ENCODE measurements around the gene SVOP. TPM values are rescaled to one million over a fixed set of nuclear protein-coding genes. Genes with fewer than 3 reads are reported as not detected.
"Not testable (repeated sequence)": the region's sequence is repeated elsewhere in the genome, so short reads cannot be mapped to it uniquely, and the experiment has no call there.

The SVOP gene
- total RNA-seq, 1 donor from 2014 or later: not detected

GRCh38 chr12:108876550-108876949 lies 144.3 kb downstream of the SVOP start:
- intact Hi-C loops (cut with DNase I): no loop called here
- no peak for TF ChIP-seq CTCF (IDR thresholded peaks at IDR 0.05)
- DNase-seq: no peak
- Histone ChIP-seq H3K4me1 (no peaks in the 10 kb centered on the region), H3K27me3 (ENCODE audit: low read depth) (no peaks in the 10 kb centered on the region), H3K9me3 (no peaks in the 10 kb centered on the region), H3K36me3 (no peaks in the 10 kb centered on the region), H3K27ac (no peak overlapping the region), H3K4me3 (no peak overlapping the region)
- no peak for ATAC-seq

- Histone ChIP-seq H3K9me3 (no peaks in the 10 kb centered on the region), H3K36me3 (no peaks in the 10 kb centered on the region), H3K4me3 (no peak overlapping the region), H3K4me1 (no peaks in the 10 kb centered on the region), H3K27ac (no peak overlapping the region), H3K27me3 (ENCODE audit: low read depth) (no peaks in the 10 kb centered on the region)
- intact Hi-C loops (cut with DNase I): no loop called here
- ATAC-seq (no peak), DNase-seq (no peak)
- TF ChIP-seq CTCF (IDR thresholded peaks at IDR 0.05): no peak
These were observed 145.0 kb downstream of the SVOP start for GRCh38 chr12:108875682-108876361.

DNA sequence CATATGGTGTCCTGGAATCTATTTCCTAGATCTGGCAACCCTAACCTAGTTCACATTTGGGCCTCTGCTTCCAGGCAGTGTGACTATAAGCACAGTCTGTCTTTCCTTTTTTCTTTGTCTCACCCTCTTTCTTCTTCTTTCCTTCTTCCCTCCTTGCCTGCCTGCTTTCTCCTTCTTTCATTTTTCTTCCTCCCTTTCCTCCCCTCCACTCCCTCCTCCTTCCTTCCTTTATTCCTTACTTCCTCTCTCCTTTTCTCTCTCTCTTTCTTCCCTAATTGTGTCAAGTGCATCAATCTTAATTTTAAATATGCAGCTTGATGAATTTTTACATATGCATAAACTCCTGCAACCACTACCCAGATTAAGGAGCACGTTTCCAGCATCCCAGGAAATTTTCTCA lies 145.6 kb downstream of the SVOP start:
- no peak for TF ChIP-seq CTCF (IDR thresholded peaks at IDR 0.05)
- ATAC-seq: no peak

GRCh38 chr12:108868781-108869180 lies 152.1 kb downstream of the SVOP start:
- Histone ChIP-seq H3K36me3 (no peaks in the 10 kb centered on the region), H3K4me1 (no peaks in the 10 kb centered on the region), H3K27ac (no peak overlapping the region), H3K9me3 (no peaks in the 10 kb centered on the region), H3K4me3 (no peak overlapping the region), H3K27me3 (ENCODE audit: low read depth) (no peaks in the 10 kb centered on the region)
- intact Hi-C loops (cut with DNase I): no loop called here
- DNase-seq (no peak), ATAC-seq (no peak)
- TF ChIP-seq CTCF (IDR thresholded peaks at IDR 0.05): no peak

More for the DNA sequence above, 145.6 kb downstream of the SVOP start:
- H3K9me3 ChIP-seq: no peaks in the 10 kb centered on the region
- DNase-seq: no peak
- intact Hi-C loops (cut with DNase I): no loop called here
- H3K4me3 ChIP-seq: no peak overlapping the region
- no peaks in the 10 kb centered on the region for H3K4me1 ChIP-seq
- no peaks in the 10 kb centered on the region for H3K27me3 ChIP-seq (ENCODE audit: low read depth)
- no peak overlapping the region for H3K27ac ChIP-seq
- H3K36me3 ChIP-seq: no peaks in the 10 kb centered on the region

DNA sequence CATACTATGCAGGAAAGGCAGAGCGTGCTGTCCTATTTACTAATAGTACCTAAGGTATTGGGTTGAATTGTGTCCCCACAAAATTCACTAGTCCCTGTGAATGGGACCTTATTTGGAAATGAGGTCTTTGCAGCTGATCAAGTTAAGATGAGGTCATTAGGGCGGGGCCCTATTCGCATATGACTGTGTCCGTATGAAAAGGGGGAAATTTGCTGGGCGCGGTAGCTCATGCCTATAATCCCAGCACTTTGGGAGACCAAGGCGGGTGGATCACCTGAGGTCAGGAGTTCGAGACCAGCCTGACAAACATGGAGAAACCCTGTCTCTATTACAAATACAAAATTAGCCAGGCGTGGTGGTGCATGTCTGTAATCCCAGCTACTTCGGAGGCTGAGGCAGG lies 154.8 kb downstream of the SVOP start:
- H3K27me3 ChIP-seq (ENCODE audit: low read depth); H3K9me3 ChIP-seq; H3K4me3 ChIP-seq; H3K36me3 ChIP-seq; DNase-seq; intact Hi-C loops (cut with DNase I); H3K27ac ChIP-seq: not testable (repeated sequence)
- peak in 1 of 2 donors; percentile 48 for ATAC-seq
- peaks cover 12% of the 10 kb centered on the region for H3K4me1 ChIP-seq

DNA sequence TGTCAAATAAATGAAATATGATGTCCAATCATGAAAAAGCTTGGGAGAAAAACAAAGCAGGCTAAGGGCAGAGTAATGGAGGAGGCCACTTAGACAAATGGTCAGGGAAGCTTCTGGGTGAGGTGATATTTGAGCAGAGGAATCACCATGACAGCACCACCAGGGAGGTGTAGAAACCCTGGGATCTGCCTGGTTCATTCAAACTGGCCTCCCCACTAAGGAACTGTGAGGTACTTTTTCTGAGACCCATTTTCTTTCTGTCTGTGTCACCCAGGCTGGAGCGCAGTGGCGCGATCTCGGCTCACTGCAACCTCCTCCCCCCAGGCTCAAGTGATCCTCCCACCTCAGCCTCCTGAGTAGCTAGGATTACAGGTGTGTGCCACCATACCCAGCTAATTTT lies 155.7 kb downstream of the SVOP start:
- Histone ChIP-seq H3K36me3 (no peaks in the 10 kb centered on the region), H3K4me3 (no peak overlapping the region), H3K4me1 (peaks cover 20% of the 10 kb centered on the region), H3K9me3 (no peaks in the 10 kb centered on the region), H3K27me3 (ENCODE audit: low read depth) (no peaks in the 10 kb centered on the region), H3K27ac (no peak overlapping the region)
- TF ChIP-seq CTCF (IDR thresholded peaks at IDR 0.05): no peak
- DNase-seq (no peak), ATAC-seq (no peak)
- intact Hi-C loops (cut with DNase I): no loop called here
